HG02970 (cell line): ENCODE results near the gene TNIK.
"Not testable (repeated sequence)": the region's sequence is repeated elsewhere in the genome, so short reads cannot be mapped to it uniquely, and the experiment has no call there.

Experiments used
- ATAC-seq: cut with Tn5 transposase; IDR thresholded peaks from one replicate; pipeline ENCODE4 v1.9.1; 2021; ENCODE audit warnings: mild to moderate bottlenecking, moderate library complexity, moderate number of reproducible peaks; ENCODE audit not compliant: unreplicated experiment, low FRiP score

TNIK gene

DNA sequence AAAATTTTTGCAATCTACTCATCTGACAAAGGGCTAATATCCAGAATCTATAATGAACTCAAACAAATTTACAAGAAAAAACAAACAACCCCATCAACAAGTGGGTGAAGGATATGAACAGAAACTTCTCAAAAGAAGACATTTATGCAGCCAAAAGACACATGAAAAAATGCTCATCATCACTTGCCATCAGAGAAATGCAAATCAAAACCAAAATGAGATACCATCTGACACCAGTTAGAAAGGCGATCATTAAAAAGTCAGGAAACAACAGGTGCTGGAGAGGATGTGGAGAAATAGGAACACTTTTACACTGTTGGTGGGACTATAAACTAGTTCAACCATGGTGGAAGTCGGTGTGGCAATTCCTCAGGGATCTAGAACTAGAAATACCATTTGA lies 36.1 kb downstream of the TNIK start:
- not testable (repeated sequence) for ATAC-seq

DNA sequence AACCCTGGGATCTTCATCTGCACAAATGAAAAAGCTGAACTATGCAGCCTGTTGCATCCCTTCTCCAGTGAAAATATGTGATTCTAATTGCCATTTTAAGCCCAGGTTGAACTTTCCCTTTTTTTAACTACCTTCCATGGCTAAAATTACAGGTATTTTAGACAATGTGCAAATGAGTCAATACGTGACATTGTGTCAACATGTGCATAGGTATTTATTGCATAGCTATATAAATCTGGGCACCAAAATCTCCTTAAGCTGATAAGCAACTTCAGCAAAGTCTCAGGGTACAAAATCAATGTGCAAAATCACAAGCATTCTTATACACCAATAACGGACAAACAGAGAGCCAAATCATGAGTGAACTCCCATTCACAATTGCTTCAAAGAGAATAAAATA lies 37.4 kb downstream of the TNIK start:
- not testable (repeated sequence) for ATAC-seq

DNA sequence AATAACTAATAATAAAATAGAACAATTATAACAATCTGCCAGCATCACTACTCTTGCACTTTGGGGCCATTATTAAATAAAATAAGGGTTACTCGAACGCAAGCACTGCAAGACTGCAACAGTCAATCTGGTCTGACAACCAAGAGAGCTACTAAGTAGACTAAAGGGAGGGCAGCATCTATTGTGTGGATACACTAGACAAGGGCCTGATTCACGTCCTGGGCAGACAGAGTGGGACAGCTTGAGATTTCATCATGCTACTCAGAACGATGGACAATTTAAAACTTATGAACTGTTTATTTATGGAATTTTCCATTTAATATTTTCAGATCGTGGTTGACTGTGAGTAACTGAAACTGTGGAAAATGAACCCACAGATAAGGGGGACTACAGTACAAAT lies 39.5 kb downstream of the TNIK start:
- ATAC-seq: no peak

DNA sequence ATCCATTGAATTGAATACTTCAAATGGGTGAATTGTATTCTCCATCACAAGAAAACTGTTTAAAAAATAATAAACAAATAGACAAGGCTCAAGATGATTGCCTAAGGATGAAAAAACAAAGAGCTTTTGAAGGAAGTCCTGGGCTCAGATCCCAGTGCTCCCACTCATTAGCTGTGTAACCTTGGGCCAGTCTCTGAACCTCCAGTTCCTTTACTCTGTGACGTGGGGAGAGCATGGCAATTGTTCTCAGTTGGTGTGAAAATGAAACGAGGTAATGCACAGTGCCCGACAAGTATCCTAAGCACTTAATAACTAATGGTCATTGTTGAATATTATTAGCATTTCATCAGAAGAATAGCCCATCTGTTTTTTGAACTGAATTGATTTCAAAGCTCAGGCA lies 40.7 kb downstream of the TNIK start:
- no peak for ATAC-seq

DNA sequence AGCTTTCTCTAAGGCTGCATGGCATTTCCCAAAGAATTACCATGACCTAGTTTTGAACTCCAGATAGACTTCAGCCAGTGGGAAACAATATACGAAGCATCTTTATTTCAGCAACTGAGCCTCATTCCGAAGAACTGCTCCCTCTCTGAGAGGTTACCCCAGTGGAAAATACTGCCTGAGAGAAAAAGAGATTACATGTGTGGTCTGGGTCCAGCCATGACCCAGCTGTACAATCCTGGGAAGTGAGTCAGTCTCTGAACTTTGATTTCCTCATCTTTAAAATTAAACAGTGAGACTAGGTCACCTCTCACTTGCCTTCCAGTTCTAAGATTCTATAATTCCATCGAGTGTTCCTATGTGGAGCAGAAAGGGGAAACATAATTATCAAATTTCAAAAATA lies 42.4 kb downstream of the TNIK start:
- no peak for ATAC-seq

DNA sequence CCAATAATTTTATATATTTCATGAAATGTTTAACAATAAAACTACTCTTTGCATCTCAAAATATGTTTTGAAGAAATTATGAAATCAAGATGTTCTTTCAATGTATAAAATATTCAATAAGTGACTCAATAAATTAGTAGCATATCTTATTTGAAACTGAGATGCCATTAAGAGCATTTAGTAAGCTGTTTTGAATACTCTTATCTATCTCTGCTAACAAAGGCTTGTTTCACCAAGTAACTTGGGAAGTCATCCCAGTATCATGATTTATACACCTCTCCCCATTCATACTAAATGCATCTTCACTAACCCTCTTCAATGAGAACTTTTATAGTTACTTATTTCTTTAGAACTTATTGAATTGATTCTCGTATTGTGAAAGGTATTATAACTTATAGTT lies 43.1 kb downstream of the TNIK start:
- no peak for ATAC-seq

DNA sequence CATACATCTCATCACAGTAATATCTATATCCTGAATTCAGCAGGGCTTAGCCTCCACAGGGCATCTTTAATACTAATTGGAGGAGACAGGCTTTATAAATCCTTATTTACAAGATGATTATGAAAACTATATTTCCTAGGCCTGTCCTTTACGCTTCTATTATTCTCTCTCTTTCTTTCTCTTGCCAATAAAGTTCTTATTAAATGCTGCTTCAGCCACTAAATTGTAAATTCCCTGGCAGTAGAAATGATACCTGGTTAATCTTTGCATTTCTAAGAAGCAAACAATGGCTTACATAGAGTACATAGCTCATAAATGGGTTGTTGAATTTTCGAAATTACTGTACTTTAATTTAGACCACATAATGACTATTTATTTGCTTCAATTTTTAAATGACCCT lies 43.5 kb downstream of the TNIK start:
- no peak for ATAC-seq

DNA sequence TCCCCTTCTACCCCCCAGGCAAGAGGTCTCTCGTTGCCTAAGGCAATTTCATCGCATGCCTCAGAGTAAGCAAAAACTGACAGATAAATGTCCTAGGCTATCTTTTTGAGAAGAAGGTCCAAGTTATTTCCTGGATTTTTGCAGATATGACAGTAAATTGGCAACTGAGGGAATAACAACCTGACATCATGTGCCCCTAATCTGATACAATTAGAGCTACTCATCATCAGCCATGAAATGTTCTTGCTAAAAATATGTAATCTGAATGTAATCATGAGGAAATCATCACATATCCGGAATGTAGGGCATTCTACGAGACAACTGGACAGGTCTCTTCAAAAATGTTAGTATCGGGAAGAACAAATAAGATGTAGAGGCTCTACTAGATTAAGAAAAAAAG lies 44.1 kb downstream of the TNIK start:
- no peak for ATAC-seq

DNA sequence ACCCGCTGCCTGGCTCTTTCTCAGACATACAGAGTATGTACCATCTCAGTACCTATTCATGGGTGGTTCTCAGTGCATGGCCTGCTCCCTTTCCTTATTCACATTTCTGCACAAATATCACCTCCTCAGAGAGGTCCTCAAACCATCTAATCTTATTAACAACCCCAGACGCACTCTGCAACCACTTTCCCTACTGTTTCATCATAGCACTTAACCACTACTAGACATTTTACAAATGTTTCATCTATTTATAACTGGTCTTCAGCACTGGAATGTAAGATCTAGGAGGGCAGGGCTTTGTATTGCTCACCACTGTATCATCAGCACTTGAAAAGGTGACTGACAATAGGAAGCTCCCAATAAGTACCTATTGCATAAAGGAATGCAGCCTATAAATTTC lies 45.1 kb downstream of the TNIK start:
- ATAC-seq: no peak

DNA sequence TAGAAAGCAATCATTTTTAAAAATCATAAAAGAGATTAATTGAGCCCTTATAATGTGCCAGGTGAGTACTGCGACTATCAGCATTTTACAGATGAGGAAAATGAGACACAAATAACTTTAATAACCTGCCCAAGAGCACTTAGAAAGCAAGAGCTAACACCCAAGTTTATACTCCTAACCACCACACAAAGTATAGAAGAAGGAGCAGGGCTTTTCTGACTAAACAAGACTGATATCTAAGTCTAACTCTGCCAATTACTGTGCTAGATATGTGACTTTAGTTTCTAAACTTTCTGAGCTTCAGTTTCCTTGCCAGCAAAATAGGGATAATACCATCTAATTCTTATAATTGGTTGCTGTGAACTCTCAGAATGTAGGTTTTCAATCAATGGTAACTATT lies 47.7 kb downstream of the TNIK start:
- no peak for ATAC-seq

DNA sequence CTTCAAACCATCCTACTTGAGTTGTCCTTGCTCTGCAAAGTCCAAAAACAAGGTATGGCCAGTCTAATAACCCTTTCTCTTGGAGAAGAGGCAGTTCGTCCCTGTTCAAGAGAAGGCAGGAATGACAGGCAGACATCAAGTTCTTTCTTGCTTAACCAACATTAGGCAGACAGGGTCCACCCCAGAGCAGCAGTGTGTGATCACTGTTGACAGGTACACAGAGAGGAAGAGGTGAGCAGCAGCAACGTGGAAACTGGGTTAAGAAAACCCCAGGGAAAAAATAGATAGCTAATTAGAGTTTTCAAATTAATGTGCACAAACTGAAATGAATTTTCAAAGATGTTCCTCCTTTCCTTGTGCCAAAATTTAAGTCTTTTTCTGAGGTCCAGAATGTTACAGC lies 48.2 kb downstream of the TNIK start:
- ATAC-seq: no peak

DNA sequence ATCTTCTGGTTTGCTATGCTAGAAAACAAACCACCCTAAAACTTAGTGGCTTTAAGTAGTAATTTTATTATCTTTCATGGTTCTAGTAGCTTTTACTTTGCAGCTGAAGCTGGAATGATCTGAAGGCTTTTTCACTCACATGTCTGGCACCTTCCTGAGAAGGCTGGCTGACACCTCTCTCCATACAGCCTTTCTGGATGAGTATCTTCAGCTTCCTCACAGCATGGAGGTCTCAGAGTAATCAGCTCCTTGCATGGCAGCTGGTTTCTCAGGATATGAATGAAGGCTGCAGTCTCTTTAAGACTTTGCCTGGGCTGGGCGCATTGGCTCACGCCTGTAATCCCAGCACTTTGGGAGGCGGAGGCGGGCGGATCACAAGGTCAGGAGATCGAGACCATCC lies 50.0 kb downstream of the TNIK start:
- ATAC-seq: no peak

DNA sequence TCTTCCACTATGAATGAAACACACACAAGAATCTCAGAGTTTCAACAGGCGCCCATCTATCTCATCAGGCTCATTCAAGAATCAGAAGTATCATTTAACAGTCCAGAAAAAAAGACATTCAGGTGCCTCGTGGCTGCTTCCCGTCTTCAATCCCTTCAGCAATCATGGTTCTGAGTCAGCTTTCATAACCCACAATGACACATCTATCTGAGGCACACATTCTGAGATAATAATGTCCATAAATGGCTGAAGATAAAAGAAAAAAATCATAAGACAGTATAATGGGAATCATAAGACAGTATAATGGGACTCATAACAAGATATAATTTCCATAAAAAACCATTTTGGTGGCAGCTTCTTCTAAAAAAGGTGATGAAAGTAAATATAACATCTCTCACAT lies 52.4 kb downstream of the TNIK start:
- no peak for ATAC-seq

DNA sequence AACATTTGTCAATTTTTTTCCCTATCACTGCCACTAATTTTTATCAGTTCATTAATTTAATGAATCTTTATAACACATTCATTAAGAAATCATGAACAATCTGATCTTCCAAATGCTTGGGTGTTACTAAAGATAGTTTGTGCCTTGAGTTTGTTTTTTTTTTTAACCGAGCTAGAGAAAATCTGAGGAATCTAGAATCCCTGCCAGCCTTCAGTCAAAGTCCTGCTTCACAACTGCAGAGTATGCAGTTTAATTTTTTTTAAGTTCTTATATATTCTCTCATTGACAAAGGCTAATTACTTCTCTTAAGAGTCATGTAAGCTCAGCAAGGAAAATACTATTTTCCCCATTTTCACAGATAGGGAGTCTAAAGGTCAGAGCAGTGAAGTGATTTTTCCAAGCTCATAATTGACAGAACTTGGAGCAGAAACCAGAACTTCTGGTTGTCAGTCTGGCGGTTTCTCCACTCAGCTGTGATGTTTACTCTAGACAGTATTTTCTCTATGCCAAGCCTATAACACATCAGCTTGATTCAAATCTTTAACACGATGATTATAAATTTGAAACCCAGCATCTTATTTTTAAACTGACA lies 55.7 kb downstream of the TNIK start:
- ATAC-seq: no peak

DNA sequence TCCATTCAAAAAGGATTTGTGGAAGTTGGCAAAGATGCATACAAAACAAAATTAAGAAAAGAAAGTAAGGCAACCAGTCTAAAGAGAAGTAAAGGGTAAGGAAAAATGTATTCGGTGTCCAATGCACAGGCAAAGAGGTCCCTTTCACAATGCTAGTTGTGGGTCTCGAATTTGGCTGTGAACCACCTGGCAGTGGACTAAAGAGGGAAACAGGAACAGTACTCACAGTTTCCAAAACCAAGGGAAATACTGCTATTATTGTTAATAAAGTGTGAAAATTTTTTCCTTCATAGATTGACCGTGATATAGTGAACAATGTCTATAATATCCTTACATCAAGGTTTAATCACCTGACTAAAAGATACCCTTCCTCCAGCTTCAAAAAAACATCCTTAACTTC lies 57.9 kb downstream of the TNIK start:
- ATAC-seq: no peak

DNA sequence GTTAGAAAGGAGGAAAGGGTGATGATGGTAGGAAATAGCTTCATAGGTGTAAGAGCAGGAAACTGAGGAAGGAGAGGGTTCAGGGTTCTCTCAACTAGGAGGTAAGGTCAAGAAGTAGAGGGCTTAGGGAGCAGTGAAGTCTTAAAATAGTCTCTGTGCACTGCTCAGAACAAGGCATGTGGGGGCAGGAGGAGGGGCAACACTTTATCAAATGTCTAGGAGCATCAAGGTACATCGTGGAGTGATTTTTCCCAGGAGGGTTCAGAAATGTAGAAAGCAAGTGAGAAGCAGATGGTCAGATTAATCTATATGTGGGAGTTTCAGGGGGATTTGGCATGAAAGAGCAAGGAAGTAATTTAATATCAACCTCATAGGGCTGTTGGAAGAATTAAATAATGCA lies 58.8 kb downstream of the TNIK start:
- ATAC-seq: no peak

DNA sequence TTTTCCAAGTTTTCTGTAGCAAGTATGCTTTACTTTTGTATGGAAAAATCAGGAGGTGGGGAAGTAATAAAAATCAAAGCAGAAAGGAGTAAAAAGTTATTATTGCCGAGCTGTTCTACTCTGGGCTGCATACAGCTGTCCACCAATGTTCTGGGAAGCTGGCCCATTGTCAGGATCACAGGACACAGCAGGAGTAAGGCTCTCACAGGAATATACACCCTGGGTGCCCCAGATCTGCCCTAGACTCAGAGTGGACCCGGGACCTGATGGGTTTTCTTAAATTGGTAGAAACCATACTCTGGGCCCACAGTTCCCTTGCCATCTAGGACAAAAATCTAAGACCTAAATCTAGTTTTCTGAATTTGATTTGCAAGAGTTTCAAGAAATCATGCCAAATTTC lies 60.4 kb downstream of the TNIK start:
- ATAC-seq: no peak

DNA sequence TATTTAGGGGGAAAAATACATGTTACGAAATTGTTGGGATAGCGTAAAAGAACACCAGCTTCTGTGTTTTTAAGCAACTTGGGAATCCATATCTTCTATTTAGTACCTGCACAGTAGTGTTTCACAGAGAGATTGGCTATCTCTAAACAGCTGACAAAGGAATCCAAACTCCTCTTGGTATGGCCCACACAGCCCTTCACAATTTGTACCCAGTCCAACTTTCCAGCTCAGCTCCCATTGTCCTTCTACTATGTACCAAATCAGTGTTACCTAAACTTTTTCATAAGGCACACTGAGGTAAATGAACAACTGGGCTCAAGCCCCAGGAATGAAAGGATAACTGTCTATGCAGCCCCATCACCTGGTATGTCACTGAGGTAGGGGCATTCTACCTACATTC lies 61.9 kb downstream of the TNIK start:
- ATAC-seq: no peak

DNA sequence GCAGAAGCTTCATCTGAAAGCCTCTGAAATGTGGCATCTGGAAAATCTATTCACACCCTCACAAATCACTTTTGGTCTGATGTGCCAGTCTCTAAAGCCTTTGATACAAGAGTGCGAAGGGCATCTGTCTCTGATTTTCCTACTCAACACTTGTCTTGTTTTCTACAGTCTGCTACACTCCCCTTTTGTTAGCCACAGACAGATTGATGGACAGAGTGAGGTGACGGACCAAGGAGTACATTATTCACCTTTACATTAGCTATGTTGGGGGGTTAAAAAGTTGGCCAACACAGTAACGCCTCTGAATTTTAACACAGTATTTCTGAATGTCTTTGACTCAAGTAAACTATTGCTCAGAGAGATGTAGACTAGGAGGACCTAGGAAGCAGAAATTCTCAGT lies 63.1 kb downstream of the TNIK start:
- ATAC-seq: no peak

DNA sequence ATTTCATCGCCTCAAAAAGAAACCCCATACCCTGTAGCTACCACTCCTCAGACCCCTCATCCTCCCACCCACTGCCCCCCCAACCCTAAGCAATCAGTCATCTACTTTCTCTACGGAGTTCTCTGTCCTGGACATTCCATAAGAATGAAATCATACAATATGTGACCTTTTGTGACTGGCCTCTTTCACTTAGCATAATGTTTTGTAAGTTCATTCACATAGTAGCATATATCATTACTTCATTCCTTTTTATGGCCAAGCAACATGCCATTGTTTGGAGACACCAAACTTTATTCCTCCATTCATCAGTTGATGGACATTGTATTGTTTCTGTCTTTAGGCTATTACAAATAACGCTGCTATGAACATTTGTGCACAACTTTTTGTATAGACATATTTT lies 64.2 kb downstream of the TNIK start:
- no peak for ATAC-seq

DNA sequence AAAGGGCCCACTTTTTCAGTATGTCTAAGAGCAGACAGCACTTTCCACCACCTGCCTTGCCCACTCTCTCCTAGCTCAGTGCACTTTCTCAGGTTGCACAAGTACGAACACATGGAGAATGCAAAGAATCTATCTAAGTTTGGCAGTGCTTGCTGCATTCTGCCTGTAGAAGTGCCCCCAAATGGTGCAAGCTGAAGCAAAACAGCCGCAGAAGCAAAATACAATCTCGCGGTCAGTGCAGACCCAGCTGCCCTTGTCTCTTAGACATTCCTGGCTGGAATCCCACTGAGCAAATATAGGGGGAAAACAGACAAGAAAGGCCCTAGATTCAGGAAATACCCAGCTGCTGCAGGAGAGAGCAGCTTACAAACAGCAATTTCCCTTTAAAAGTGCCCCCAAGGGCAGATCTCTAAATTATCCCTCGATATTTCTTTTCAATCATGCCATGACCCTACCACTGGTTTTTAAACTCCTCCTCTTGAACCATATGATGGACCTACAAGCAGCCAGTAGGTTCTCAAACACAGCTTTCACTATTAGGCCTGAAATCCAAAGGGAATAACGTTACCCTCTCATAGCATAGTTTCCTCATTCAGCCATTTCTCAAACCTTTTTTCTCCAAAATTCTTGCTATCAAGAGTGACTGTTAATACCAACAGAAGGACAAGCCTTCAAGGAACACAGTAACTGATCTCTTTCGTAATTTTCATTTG lies 67.0 kb downstream of the TNIK start:
- no peak for ATAC-seq

DNA sequence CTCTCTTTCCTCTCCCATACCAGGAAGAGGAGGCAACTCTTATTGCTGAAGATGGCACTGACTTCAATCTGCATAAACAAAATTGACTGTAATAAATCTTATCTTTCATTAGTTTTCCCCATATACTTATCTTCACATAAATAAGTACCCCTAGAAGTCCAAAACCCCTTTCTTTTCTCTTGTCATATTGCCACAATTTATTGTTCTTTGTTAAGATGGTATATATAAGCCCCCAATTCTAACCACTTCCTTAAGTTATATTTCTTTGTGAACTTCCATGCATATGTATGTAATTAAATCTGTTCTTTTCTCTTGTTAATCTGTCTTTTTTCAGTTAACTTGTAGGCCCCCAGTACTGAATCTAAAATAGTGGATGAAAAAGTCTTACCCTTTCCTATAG lies 68.8 kb downstream of the TNIK start:
- ATAC-seq: no peak
